ENCODE measurements around the gene PML. TPM values are rescaled to one million over a fixed set of nuclear protein-coding genes. Genes with fewer than 3 reads are reported as not detected.

PML gene
- total RNA-seq, 2 donors from 2014 or later, result 26.5 to 28.9 TPM

GRCh38 chr15:73952171-73952912 lies 42.2 kb upstream of the PML start:
- H3K4me3 ChIP-seq (ENCODE audit: low read length), result no peak overlapping the region
- no peak overlapping the region for H3K9ac ChIP-seq (ENCODE audit: extremely low read depth, low read length, poor library complexity, severe bottlenecking)
- no peaks in the 10 kb centered on the region for H3K27me3 ChIP-seq (ENCODE audit: control insufficient read depth, insufficient read depth, low read length, poor library complexity, severe bottlenecking)
- H3K27me3 Mint-ChIP-seq (ENCODE audit: insufficient read depth), result peaks cover 2% of the 10 kb centered on the region
- peaks cover 3% of the 10 kb centered on the region for H3K4me1 ChIP-seq (ENCODE audit: control insufficient read depth, insufficient read depth, low read length)
- H3K9me3 Mint-ChIP-seq, result no peaks in the 10 kb centered on the region
- H3K9me3 ChIP-seq (ENCODE audit: control insufficient read depth, low read length), result no peaks in the 10 kb centered on the region
- TF ChIP-seq, protein P1, sequence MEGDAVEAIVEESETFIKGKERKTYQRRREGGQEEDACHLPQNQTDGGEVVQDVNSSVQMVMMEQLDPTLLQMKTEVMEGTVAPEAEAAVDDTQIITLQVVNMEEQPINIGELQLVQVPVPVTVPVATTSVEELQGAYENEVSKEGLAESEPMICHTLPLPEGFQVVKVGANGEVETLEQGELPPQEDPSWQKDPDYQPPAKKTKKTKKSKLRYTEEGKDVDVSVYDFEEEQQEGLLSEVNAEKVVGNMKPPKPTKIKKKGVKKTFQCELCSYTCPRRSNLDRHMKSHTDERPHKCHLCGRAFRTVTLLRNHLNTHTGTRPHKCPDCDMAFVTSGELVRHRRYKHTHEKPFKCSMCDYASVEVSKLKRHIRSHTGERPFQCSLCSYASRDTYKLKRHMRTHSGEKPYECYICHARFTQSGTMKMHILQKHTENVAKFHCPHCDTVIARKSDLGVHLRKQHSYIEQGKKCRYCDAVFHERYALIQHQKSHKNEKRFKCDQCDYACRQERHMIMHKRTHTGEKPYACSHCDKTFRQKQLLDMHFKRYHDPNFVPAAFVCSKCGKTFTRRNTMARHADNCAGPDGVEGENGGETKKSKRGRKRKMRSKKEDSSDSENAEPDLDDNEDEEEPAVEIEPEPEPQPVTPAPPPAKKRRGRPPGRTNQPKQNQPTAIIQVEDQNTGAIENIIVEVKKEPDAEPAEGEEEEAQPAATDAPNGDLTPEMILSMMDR (conservative IDR thresholded peaks at IDR 0.05), result no peak
- DNase-seq, result no peak
- H3K4me3 Mint-ChIP-seq, result no peak overlapping the region
- H3K36me3 ChIP-seq (ENCODE audit: control insufficient read depth, insufficient read depth, low read length), result no peaks in the 10 kb centered on the region
- peaks cover 3% of the 10 kb centered on the region for H3K36me3 Mint-ChIP-seq (ENCODE audit: low read depth)
- 94 to 97% methylated on average over 6 to 21 of the region's 21 CpGs for WGBS, 2 experiments (ENCODE audit: insufficient coverage in 1 of 2, insufficient read length in 1 of 2)
- H3K27ac Mint-ChIP-seq, result no peak overlapping the region
- peaks cover 10% of the 10 kb centered on the region for H3K4me1 Mint-ChIP-seq
- H3K27ac ChIP-seq (ENCODE audit: low read depth, low read length), result peak overlapping the region; percentile 95

DNA sequence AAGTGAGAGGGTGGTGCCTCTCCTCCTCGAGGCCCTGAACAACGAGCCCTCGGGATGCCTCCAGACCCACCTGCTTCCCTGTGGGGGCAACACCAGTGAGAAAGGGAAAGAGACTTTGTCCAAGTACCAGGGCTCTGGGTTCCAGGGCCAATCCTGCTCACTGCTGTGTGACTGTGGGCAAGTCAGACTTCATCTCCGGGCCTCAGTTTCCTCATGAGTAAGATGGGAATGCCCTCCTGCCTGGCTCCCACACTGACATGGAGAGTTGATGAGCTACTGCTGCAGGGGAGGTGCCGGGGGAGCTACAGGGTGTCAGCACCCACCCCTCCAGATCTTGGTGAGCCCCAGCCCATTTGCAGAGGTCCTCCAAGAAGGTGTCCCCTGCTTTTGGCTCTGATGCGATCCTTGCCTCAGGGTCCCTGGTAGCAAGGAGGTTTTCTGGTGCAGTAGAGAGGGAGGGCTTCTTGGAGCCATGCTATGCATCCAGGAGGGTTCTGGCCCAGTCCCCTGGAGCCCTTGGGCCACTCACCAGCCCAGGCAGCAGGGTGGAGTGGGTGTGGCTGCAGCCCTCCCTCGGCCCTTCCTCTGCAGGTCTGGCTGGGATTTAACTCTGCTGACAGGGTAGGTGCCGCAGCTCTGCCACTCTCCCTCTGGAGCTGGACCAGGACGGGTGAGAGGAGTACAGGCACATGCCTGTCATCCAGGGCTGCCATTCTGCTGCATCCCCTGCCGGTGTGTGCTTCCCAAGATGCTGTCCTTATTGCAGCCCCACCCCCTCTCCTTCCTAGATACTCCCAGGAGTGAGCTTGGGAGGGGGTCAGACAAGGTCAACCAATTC lies 41.4 kb upstream of the PML start:
- Mint-ChIP-seq H3K27ac (no peak overlapping the region), H3K4me1 (peaks cover 10% of the 10 kb centered on the region)
- DNase-seq, result no peak

More for the DNA sequence above, 41.4 kb upstream of the PML start:
- H3K36me3 ChIP-seq (ENCODE audit: control insufficient read depth, insufficient read depth, low read length), result no peaks in the 10 kb centered on the region
- H3K4me3 Mint-ChIP-seq, result no peak overlapping the region
- no peak overlapping the region for H3K4me3 ChIP-seq (ENCODE audit: low read length)
- peaks cover 3% of the 10 kb centered on the region for H3K27me3 Mint-ChIP-seq (ENCODE audit: insufficient read depth)
- H3K9me3 Mint-ChIP-seq, result no peaks in the 10 kb centered on the region
- no peak overlapping the region for H3K9ac ChIP-seq (ENCODE audit: extremely low read depth, low read length, poor library complexity, severe bottlenecking)
- no peaks in the 10 kb centered on the region for H3K27me3 ChIP-seq (ENCODE audit: control insufficient read depth, insufficient read depth, low read length, poor library complexity, severe bottlenecking)
- no peaks in the 10 kb centered on the region for H3K9me3 ChIP-seq (ENCODE audit: control insufficient read depth, low read length)
- H3K4me1 ChIP-seq (ENCODE audit: control insufficient read depth, insufficient read depth, low read length), result peaks cover 3% of the 10 kb centered on the region
- no peak overlapping the region for H3K27ac ChIP-seq (ENCODE audit: low read depth, low read length)
- peaks cover 3% of the 10 kb centered on the region for H3K36me3 Mint-ChIP-seq (ENCODE audit: low read depth)
- TF ChIP-seq, protein P1 (conservative IDR thresholded peaks at IDR 0.05), result no peak
- WGBS, 2 experiments (ENCODE audit: insufficient coverage in 1 of 2, insufficient read length in 1 of 2), result 89 to 94% methylated on average over 7 to 10 of the region's 10 CpGs
